Left ventricle myocardium inferior (tissue), 1 donor: ENCODE measurements around the gene TSPYL2. TPM values are rescaled to one million over a fixed set of nuclear protein-coding genes. Genes with fewer than 3 reads are reported as not detected.

Experiments used
- DNase-seq: peaks from one replicate; pipeline ENCODE4 v3.0.0-alpha.2; 2020
- H3K27ac ChIP-seq: fragments of 200-600 bp; replicated peaks from 2 replicates; pipeline ENCODE4 v1.8.0; 2021
- H3K27me3 ChIP-seq: fragments of 200-600 bp; 2 replicates; pipeline ENCODE4 v1.8.0; 2021; ENCODE audit warnings: low read depth
- H3K36me3 ChIP-seq: fragments of 200-600 bp; 2 replicates; pipeline ENCODE4 v1.8.0; 2021
- H3K4me1 ChIP-seq: fragments of 200-600 bp; 2 replicates; pipeline ENCODE4 v1.8.0; 2021
- H3K4me3 ChIP-seq: fragments of 200-600 bp; 2 replicates; pipeline ENCODE4 v1.8.0; 2021; ENCODE audit warnings: mild to moderate bottlenecking, moderate library complexity
- H3K9me3 ChIP-seq: fragments of 200-600 bp; replicated peaks from 2 replicates; pipeline ENCODE4 v1.8.0; 2021
- intact Hi-C: fragments of 100-400 bp; cut with micrococcal nuclease; formaldehyde crosslinking; loops from one replicate; pipeline ENCODE4 v1.11.0; 2022
- total RNA-seq: library from RNA; stranded (reverse); fragmentation: NEBNext Ultra II Directional; extraction: Animal tissue kit (Norgen Biotek cat#: 25700); gene quantifications from one replicate; pipeline ENCODE4 v1.2.1, GENCODE V29; 2021
- TF ChIP-seq, protein P1 (sequence below): fragments of 200-600 bp; IDR thresholded peaks from 2 replicates; pipeline ENCODE4 v1.8.0; 2021; ENCODE audit warnings: antibody characterized with exemption, mild to moderate bottlenecking, borderline replicate concordance
- donor health status: DM: no; HTN: yes; CAD: no; lungs with severe emphysema.

Gene TSPYL2
- total RNA-seq, 1 donor from 2014 or later, result 37.0 TPM

DNA sequence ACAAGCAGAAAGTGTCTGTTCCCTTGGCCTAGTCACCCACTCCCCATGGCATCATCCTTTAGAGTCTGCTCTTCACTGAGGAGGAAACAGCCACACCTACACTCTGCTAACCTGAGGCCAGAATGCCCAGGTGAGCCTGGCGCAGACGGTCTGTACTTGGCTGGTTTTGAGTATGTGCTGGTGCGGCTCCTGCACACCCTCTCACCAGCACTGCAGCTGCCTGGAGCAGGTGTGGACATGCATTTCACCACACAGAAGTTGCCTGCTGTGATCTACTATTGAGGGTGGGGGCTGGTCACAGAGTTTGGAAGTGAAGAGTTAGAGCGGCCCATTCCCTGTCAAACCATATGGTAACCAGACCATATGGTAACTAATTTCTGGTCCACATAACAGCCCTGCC is 51.2 kb downstream of the TSPYL2 start:
- no peaks in the 10 kb centered on the region for H3K27me3 ChIP-seq
- DNase-seq, result no peak
- TF ChIP-seq, protein P1, sequence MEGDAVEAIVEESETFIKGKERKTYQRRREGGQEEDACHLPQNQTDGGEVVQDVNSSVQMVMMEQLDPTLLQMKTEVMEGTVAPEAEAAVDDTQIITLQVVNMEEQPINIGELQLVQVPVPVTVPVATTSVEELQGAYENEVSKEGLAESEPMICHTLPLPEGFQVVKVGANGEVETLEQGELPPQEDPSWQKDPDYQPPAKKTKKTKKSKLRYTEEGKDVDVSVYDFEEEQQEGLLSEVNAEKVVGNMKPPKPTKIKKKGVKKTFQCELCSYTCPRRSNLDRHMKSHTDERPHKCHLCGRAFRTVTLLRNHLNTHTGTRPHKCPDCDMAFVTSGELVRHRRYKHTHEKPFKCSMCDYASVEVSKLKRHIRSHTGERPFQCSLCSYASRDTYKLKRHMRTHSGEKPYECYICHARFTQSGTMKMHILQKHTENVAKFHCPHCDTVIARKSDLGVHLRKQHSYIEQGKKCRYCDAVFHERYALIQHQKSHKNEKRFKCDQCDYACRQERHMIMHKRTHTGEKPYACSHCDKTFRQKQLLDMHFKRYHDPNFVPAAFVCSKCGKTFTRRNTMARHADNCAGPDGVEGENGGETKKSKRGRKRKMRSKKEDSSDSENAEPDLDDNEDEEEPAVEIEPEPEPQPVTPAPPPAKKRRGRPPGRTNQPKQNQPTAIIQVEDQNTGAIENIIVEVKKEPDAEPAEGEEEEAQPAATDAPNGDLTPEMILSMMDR, result no peak
- H3K27ac ChIP-seq, result no peak overlapping the region
- H3K4me1 ChIP-seq, result no peaks in the 10 kb centered on the region
- H3K4me3 ChIP-seq, result no peak overlapping the region
- no peaks in the 10 kb centered on the region for H3K9me3 ChIP-seq
- H3K36me3 ChIP-seq, result no peaks in the 10 kb centered on the region
- intact Hi-C loops, result no loop called here

- no peaks in the 10 kb centered on the region for H3K4me1 ChIP-seq
- no peak overlapping the region for H3K4me3 ChIP-seq
- no peaks in the 10 kb centered on the region for H3K27me3 ChIP-seq
- TF ChIP-seq, protein P1, result no peak
- no peak overlapping the region for H3K27ac ChIP-seq
- DNase-seq, result no peak
- intact Hi-C loops, result no loop called here
- H3K36me3 ChIP-seq, result no peaks in the 10 kb centered on the region
- H3K9me3 ChIP-seq, result no peaks in the 10 kb centered on the region
These were observed 53.4 kb downstream of the TSPYL2 start for GRCh38 chrX:53135581-53135980.

Other genes starting within 250 kb of the TSPYL2 start
- not detected for gene XAGE3, start 214.3 kb upstream of the TSPYL2 start, total RNA-seq
- gene FAM156B, start 185.0 kb upstream of the TSPYL2 start, total RNA-seq, result 5.9 TPM
- gene FAM156A, start 123.8 kb upstream of the TSPYL2 start, total RNA-seq, result 12.1 TPM
- 0.25 TPM for gene GPR173, start 33.6 kb upstream of the TSPYL2 start, total RNA-seq
- gene KANTR, start 11.8 kb downstream of the TSPYL2 start, total RNA-seq, result 5.0 TPM
- 35.6 TPM for gene KDM5C, start 142.8 kb downstream of the TSPYL2 start, total RNA-seq
- gene IQSEC2, start 199.2 kb downstream of the TSPYL2 start, total RNA-seq, result 17.1 TPM